Measurements from ENCODE around the gene KRTAP5-2.
"Not testable (repeated sequence)": the region's sequence is repeated elsewhere in the genome, so short reads cannot be mapped to it uniquely, and the experiment has no call there.

Gene KRTAP5-2

DNA sequence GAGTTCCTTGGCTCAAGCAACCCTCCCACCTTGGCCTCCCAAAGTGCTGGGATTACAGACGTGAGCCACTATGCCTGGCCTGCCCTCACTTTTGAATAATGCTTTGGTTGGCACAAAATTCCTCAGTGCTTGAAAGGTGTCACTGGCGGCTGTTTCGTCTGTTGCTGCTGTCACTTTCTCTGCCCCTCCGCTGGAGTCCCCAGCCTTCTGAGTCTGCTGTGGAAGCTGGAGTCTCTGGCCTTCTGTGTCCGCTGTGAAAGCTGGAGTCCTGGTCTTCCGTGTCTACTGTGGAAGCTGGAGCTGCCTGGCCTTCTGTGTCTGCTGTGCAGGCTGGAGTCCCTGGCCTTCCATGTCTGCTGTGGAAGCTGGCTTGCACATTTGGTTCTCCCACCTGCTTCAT, 8.1 kb downstream of the KRTAP5-2 start:
- ATAC-seq, result no peak

DNA sequence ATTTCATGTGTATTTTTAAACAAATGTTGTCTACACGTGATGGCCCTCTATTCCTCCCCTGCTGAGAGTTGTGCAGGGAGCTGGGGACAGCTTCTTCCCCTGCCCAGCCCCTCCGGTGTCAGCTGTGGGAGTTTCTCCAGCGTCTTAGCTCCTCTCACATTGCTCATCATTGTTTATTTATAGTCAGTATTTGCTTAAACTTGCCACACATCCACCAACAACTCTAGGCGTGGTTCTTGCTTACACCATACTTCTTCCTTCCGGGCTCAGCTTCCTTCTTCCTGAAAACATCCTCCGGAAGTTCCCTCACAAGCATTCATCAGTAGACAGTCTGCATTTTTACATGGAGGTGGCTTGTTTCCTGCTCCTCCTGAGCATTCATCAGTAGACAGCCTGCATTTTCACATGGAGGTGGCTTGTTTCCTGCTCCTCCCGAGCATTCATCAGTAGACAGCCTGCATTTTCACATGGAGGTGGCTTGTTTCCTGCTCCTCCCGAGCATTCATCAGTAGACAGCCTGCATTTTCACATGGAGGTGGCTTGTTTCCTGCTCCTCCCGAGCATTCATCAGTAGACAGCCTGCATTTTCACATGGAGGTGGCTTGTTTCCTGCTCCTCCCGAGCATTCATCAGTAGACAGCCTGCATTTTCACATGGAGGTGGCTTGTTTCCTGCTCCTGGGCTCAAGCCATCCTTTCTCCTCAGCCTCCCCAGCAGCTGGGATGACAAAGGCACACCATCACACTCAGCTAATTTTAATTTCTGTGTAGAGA, 8.7 kb downstream of the KRTAP5-2 start:
- ATAC-seq, result peak in 1 of 2 donors; percentile 38

DNA sequence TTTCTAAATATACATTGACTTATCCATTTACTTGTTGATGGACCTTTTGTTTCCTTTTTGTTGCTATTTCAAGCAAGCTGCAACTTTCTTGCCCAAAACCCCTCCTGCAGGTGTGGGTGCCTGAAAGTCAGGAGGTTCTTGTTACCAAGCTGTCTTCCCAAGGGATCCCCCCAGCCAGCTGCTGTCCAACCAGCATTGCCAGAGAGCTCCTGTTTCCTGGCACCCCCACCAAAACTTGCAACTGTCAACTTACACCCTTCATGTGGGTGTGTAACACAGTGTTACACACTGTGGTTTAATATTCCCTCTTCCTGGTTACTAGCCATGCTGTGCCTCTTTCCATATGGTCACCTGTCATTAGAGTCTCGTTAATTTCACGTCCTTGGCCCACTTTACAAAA, 11.4 kb downstream of the KRTAP5-2 start:
- ATAC-seq, result no peak

DNA sequence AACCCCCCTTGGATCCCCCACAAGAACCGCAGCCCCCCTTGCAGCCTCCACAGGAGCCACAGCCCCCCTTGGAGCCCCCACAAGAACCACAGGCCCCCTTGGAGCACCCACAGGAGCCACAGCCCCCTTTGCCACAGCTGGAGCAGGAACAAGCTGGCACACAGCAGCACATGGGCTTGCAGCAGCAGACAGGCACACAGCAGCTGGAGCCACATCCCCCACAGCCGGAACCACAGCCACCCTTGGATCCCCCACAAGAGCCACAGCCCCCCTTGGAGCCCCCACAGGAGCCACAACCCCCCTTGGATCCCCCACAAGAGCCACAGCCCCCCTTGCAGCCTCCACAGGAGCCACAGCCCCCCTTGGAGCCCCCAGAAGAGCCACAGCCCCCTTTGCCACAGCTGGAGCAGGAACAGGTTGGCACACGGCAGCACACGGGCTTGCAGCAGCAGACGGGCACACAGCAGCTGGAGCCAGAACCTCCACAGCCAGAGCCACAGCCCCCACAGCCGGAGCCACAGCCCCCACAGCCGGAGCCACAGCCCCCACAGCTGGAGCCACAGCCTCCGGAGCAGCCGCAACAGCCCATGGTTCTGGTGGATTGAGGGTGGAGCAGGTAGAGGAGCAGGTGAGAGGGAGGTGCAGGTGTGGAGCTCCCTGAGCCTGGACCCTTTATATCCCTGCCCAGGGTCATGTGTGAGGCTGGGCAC, 13.3 kb downstream of the KRTAP5-2 start, which contains the start of gene KRTAP5-1:
KRTAP5-1 (minus strand) TSS at position 623 of the 710 bp plus-strand sequence; CDS start at position 589, 34 bp downstream.
- not testable (repeated sequence) for ATAC-seq

DNA sequence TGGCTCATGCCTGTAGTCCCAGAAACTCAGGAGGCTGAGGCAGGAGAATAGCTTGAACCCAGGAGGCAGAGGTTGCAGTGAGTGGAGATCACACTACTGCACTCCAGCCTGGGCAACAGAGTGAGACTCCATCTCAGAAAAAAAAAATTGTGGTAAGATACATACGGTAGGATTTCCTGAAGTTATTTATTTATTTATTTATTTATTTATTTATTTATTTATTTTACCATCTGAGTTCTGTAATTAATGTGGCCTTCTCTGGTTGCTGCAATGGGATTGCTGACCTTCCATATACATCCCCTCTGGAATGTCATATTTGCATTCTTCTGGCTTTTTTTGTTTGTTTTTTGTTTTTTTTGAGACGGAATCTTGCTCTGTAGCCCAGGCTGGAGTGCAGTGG, 15.2 kb downstream of the KRTAP5-2 start:
- ATAC-seq, result not testable (repeated sequence)

DNA sequence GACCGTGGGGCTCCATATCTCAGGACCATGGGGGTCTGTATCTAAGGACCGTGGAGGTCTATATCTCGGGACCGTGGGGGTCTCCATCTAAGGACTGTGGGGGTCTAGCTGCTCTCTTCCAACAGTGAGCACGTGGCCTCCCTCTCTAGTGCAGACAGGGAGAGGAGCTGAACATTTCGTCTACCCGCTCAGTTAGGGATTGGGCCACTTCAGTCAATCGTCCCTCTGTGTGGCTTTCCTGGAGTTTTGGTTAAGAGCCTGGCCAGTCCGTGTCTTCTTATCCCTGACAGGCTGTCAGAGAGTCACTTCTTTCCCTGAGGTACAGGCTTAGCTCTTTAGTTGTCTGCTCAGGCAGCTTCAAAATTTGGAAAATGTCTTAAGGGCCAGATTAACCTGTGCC, 16.1 kb downstream of the KRTAP5-2 start:
- no peak for ATAC-seq

DNA sequence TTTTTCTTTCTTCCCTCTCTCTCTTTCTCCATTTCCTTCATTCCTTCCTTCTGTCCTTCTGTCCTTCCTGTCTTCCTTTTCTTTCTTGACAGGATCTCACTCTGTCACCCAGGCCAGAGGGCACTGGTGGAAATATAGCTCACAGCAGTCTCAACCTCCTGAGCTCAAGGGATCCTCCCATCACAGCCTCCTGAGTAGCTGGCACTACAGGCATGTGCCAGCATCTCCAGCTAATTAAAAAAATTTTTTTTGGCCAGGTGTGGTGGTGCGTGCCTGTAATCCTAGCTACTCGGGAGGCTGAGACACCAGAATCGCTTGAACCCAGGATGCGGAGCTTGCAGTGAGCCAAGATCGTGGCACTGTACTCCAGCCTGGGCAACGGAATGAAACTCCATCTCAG, 21.3 kb downstream of the KRTAP5-2 start:
- ATAC-seq, result no peak

DNA sequence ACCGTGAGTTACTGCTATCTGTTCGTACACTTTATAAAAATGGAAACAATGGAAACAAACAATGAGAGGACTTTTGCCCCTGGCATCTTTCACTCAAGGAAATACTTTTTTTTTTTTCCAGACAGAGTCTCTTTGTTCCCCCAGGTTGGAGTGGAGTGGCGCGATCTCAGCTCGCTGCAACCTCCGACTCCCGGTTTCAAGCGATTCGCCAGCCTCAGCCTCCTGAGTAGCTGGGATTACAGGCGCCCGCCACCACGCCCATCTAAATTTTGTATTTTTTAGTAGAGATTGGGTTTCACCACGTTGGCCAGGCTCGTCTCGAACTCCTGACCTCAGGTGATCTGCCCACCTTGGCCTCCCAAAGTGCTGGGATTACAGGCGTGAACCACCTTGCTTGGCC, 22.3 kb downstream of the KRTAP5-2 start:
- not testable (repeated sequence) for ATAC-seq

- ATAC-seq, result no peak
Measured at GRCh38 chr11:1574933-1575242, 23.2 kb downstream of the KRTAP5-2 start.

DNA sequence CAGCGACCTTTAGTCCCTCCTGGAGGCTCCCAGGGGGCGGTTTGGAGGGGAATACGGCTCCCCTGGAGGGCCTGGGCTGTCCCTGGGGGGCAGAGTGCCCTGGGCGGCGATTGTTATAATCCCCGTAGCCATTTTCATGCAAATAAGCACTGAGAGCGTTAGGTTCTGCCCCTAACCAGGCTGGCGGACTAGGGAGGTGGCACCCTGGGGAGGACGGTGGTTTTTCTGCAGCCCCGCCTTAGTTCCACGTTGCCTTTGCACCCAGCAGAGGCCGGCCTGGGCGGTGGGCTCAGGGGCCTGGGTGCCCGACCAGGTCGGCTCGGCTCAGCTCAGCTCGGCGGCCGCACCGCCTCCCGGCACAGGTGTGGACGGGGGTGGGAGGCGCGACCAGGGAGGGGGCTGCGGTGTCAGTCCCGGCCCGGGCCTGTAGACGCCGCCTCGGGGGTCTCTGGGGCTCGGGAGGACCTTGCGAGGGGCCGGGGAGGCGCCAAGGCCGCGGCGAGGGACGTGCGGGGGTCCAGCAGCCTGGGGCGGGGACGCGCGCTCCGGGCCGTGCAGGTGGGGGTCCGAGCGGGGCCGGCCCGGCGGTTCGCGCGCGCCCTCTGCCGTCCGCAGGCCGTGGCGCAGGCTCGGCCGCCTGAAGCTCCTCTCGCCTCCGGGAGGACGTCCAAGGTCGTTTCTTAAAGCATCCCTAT, 23.7 kb downstream of the KRTAP5-2 start:
- ATAC-seq, result peak; percentile 60 to 61

DNA sequence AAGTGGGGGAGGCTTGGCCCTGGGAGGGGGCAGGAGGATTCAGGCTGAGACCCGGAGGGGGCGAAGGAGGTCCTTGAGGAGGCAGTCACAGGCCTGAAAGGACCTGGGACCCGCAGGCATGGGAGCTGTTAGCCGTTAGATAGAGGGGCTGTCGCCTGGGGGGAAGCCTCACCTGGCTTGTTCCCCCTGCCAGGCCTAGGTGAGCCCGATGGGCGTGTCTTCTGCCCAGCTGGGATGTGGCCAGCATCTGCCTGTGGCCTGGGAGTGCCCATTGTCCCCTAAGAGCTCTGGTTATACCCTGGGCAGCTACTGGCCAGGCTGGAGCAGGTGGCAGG, 24.2 kb downstream of the KRTAP5-2 start:
- no peak for ATAC-seq

- no peak for ATAC-seq
Measured at GRCh38 chr11:1573077-1573902, 24.8 kb downstream of the KRTAP5-2 start.

DNA sequence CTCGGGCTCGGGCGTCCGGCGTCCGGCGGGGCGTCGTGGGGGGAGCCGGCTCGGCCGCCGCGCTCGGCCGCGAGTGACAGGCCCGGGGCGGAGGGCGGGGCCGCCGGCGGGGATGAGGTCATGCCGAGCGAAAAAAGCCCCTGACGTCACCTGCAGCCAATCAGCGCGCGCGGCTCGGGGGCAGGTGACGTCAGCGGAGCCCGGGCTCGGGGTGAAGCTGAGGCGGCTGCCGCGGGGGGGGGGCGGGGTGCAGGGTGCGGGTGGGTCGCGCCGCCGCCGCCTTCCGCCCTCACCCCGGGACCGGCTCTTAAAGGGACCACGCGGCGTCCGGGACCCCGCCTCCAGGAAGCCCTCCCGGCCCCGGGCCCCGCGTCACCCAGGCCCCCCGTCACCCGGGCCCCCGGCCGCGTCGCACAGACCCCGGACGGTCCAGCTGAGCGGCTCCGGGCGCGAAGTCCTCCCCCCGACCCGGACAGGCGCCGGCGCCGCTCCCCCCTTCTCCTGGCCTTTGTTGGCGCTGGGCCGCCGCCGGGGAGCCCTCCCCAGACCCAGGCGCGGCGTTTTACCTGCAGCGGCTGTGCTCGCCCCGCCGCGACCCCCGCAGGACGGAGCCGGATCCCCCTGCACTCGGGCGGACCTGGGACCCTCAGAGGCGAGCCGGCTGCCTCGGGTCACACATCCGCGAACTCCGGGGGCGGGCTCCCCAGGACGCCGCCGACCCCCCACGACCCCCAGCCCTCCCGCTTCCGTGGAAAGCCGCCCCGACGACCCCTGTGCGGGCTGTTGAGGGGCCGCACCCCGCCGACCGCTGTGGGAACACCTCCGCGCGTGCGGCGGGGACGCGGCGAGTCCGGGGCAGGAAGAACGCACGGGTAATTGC, 25.7 kb downstream of the KRTAP5-2 start, which contains the start of gene DUSP8:
DUSP8 (minus strand) TSS at position 75 of the 880 bp plus-strand sequence. CDS start 6,445 bp downstream, outside the sequence.
- ATAC-seq, result peak; percentile 71 to 72

DNA sequence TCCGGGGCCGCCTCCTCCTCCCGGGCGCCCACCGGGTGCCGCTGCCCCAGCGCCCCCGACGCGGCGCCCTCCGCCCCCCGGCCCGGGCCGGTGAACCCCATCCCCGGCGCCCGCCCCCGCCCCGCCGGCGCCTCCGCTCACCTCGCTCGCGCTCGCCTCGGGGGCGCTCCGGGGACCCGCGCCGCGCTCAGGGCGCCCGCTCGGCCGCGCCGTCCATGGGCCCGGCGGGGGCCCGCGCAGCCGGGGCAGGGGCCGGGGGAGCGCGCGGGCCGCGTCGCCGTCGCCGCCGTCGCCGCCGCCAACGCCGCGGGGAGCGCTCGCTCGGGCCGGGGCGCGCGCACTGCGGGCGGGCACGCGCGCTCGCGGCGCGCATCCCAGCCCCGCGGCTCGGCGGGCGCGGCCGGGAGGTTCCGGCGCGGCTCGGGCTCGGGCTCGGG, 26.3 kb downstream of the KRTAP5-2 start:
- peak in 1 of 2 donors; percentile 8 for ATAC-seq

DNA sequence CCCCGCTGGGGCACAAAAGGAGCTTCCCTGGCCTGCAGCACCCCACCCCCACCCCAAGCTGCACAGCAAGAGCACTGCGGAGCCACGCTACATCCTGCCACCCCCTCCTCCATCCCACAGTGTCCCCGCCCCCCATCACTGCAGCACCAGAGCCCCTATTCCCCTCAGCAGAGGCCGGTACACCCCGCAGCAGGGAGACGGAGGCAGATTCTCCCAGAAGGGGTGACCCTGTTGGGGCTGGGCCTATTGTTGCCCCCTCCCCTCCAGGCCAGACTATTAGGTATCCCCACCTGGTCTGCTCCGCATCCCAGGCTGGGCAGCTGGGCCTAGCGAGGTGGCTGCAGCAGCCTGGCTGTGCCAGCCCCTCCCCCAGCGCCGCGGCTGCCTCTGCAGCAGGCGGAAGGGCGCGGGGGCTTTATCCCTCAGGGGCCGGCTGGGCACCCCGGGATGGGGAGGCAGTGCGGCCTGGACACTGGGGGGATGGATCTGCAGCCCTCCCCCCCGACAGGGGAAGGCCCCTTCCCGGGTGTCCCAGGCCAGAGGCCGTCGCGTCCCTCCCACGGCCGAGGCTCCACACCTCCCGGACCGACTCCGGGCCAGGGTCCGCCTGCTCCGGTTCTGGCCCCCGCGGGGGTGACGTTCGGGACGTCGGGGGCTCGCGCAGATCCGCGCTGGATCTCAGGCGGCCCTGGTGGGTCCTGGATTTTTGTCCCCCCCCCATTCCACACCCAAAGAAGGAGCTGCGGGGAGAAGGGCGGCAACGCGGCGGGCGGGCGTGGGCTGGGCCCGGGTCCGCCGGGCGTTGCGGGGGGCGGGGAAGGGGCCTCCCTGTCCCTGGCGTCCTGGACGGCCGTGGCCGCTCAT, 27.0 kb downstream of the KRTAP5-2 start:
- no peak for ATAC-seq

DNA sequence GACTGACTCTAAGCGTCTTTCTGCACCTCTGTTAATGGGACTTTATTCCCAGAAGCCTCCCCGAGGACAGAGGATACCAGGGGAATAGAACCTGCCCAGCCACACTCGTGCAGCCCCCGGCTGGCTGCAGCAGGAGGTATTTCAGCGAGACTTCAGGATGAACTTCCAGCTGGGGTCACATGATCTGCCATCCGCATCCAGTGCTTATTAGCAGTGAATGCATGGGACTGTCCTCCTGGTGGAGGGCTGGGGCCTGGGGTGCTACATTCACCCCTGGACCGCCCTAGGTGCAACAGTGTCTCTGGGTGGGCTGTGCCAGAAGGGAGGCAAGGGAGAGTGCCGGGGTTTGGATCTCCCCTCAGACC, 27.6 kb downstream of the KRTAP5-2 start:
- ATAC-seq, result no peak

DNA sequence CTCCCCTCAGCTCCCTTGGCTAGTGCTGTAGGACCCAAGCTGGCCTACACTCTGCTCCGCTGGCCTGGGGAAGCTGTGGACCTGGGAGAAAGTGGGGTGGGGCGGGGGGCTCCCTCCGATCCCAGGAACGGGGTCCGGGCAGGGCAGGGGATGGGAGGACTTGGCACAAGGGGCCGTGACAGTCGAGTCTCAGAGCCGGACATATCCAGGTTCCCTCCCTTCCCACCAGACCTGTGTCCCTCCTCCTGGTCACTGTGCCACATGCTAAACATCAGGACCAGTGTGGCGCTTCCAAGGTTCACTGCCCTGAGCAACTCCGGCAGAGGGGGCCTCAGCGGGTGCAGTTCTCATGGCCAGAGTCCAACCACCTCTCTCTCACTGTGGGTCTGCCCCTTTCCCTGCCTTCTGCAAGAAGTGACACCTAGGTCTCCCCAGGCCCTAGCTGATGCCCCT, 28.1 kb downstream of the KRTAP5-2 start:
- no peak for ATAC-seq

- no peak for ATAC-seq
Measured at GRCh38 chr11:1569251-1569780, 28.8 kb downstream of the KRTAP5-2 start.

DNA sequence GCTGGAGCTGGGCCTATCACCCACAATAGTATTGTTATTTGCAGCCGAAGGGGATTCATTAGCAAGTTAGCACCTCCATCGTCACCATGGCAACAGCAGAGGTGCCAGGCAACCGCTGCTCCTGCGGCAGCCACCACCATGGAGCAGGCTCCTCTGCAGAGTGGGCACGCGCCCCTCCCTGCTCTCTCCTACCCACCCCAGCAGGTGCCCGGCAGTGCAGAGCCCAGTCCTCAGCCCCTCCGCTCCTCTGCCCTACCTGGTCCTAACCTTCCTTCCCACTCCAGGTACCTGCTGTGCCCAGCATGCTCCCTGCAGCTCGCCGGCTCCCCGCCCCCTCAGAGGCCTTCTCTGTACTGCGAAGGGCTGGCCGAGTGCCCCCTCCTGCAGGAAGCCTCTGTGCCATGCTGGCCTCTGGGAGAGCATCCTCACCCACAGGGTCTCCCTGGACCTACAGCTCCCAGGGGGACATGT, 29.6 kb downstream of the KRTAP5-2 start:
- no peak for ATAC-seq

DNA sequence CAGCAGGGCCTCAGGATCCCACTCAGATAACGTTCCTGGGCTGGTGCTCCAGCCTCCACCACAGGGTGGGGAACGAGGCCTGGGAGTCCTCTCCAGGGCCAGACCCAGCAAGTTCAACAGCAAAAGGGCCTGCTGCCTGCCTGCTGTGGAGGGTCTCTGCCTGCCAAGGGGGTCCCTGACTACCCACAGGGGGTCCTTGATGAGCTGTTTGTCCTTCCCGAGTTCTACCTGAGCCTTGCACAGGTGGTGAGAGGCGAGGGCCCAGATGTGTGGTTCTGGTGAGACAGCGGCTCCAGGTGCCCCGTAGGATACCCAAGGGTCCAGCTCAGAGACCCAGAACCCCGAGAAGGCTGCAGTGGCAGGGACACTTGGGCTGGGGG, 30.4 kb downstream of the KRTAP5-2 start:
- ATAC-seq, result no peak

All from activated CD4-positive, CD25-positive, alpha-beta regulatory T cell treated with anti-CD3 and anti-CD28 coated beads, Interleukin-2, amount 50 U/mL, for 24 hours (primary cell).